HG03108 (cell line): ENCODE measurements around the gene UGGT2.
"Not testable (repeated sequence)": the region's sequence is repeated elsewhere in the genome, so short reads cannot be mapped to it uniquely, and the experiment has no call there.

ENCODE experiments used
- ATAC-seq: cut with Tn5 transposase; IDR thresholded peaks from one replicate; pipeline ENCODE4 v1.9.1; 2021; ENCODE audit warnings: moderate library complexity; ENCODE audit not compliant: unreplicated experiment

UGGT2 gene

GRCh38 chr13:95970878-95971277 is 82.3 kb downstream of the UGGT2 start:
- ATAC-seq: no peak

- no peak for ATAC-seq
Measured at GRCh38 chr13:95968906-95969305, 84.3 kb downstream of the UGGT2 start.

GRCh38 chr13:95957331-95957730 is 95.9 kb downstream of the UGGT2 start:
- ATAC-seq: no peak

- ATAC-seq: no peak
Measured at GRCh38 chr13:95956589-95957148, 96.5 kb downstream of the UGGT2 start.

- no peak for ATAC-seq
Measured at GRCh38 chr13:95955719-95956118, 97.5 kb downstream of the UGGT2 start.

- ATAC-seq: peak; percentile 52
Measured at GRCh38 chr13:95955255-95955654, 97.9 kb downstream of the UGGT2 start.

- no peak for ATAC-seq
Measured at GRCh38 chr13:95954266-95954665, 98.9 kb downstream of the UGGT2 start.

GRCh38 chr13:95950103-95950502 is 103.1 kb downstream of the UGGT2 start:
- no peak for ATAC-seq

GRCh38 chr13:95948656-95949055 is 104.5 kb downstream of the UGGT2 start:
- ATAC-seq: no peak

- ATAC-seq: no peak
Measured at GRCh38 chr13:95937714-95938320, 115.4 kb downstream of the UGGT2 start.

- ATAC-seq: no peak
Measured at GRCh38 chr13:95931300-95932025, 121.7 kb downstream of the UGGT2 start.

- no peak for ATAC-seq
Measured at GRCh38 chr13:95929430-95929829, 123.8 kb downstream of the UGGT2 start.

- not testable (repeated sequence) for ATAC-seq
Measured at GRCh38 chr13:95928367-95928906, 124.8 kb downstream of the UGGT2 start.

GRCh38 chr13:95926231-95926630 is 127.0 kb downstream of the UGGT2 start:
- no peak for ATAC-seq

- ATAC-seq: no peak
Measured at GRCh38 chr13:95924389-95924994, 128.7 kb downstream of the UGGT2 start.

GRCh38 chr13:95921485-95921884 is 131.7 kb downstream of the UGGT2 start:
- ATAC-seq: no peak

- ATAC-seq: no peak
Measured at GRCh38 chr13:95920485-95920884, 132.7 kb downstream of the UGGT2 start.

GRCh38 chr13:95918860-95919259 is 134.3 kb downstream of the UGGT2 start:
- no peak for ATAC-seq

- no peak for ATAC-seq
Measured at GRCh38 chr13:95914991-95915501, 138.2 kb downstream of the UGGT2 start.

- no peak for ATAC-seq
Measured at GRCh38 chr13:95906999-95907398, 146.2 kb downstream of the UGGT2 start.

GRCh38 chr13:95903569-95903968 is 149.6 kb downstream of the UGGT2 start:
- ATAC-seq: no peak
